Keratinocyte (primary cell): ENCODE measurements around the gene COL4A6. TPM values are rescaled to one million over a fixed set of nuclear protein-coding genes. Genes with fewer than 3 reads are reported as not detected.

Source experiments
- DNase-seq: peaks from one replicate; pipeline ENCODE4 v3.0.0-alpha.2; 2011; ENCODE audit warnings: low read depth, missing footprints, low spot score
- FAIRE-seq: peaks from 2 replicates; lab custom pipeline; 2011; peaks lifted over from hg19 to GRCh38; lab: Jason Lieb, UNC
- H2AFZ ChIP-seq: 2 replicates; pipeline ENCODE4 v1.6.0; 2012; ENCODE audit warnings: low read length, control low read depth, inconsistent platforms; ENCODE audit not compliant: control insufficient read depth
- H3K27ac ChIP-seq: 2 replicates; pipeline ENCODE4 v1.5.1; 2011; ENCODE audit warnings: low read length; ENCODE audit not compliant: control insufficient read depth, insufficient read depth
- H3K27me3 ChIP-seq: 3 replicates; pipeline ENCODE4 v1.6.0; 2011; ENCODE audit warnings: low read length; ENCODE audit not compliant: control insufficient read depth, insufficient read depth; ENCODE audit errors: extremely low read depth
- H3K36me3 ChIP-seq, 2 experiments: 2 replicates in 1 of 2; 3 replicates in 1 of 2; pipeline ENCODE4 v1.5.1; 2011; ENCODE audit warnings: low read length in 2 of 2, mild to moderate bottlenecking in 1 of 2; ENCODE audit not compliant: control insufficient read depth in 2 of 2, insufficient read depth in 2 of 2; ENCODE audit errors: extremely low read depth in 1 of 2
- H3K4me1 ChIP-seq: 3 replicates; pipeline ENCODE4 v1.5.1; 2011; ENCODE audit warnings: low read length; ENCODE audit not compliant: control insufficient read depth, insufficient read depth; ENCODE audit errors: extremely low read depth
- H3K4me2 ChIP-seq: 3 replicates; pipeline ENCODE4 v1.6.0; 2011; ENCODE audit warnings: low read depth, low read length; ENCODE audit not compliant: control insufficient read depth, insufficient read depth; ENCODE audit errors: extremely low read depth
- H3K4me3 ChIP-seq, 3 experiments: fragments of 200-600 bp in 1 of 3; sonication (generic) in 1 of 3; 2 replicates in 2 of 3; 3 replicates in 1 of 3; pipeline ENCODE4 v1.5.1; 2011 to 2016; ENCODE audit warnings: low read length in 3 of 3, mild to moderate bottlenecking in 3 of 3, control low read depth in 2 of 3, inconsistent platforms in 1 of 3, low read depth in 1 of 3, mixed read lengths in 1 of 3, mixed run types in 1 of 3, moderate library complexity in 1 of 3; ENCODE audit not compliant: control insufficient read depth in 2 of 3, insufficient read depth in 2 of 3; ENCODE audit errors: extremely low read depth in 1 of 3
- H3K79me2 ChIP-seq: 2 replicates; pipeline ENCODE4 v1.6.0; 2012; ENCODE audit warnings: low read length; ENCODE audit not compliant: control insufficient read depth, insufficient read depth
- H3K9ac ChIP-seq: 3 replicates; pipeline ENCODE4 v1.6.0; 2011; ENCODE audit warnings: low read length; ENCODE audit not compliant: control insufficient read depth, insufficient read depth; ENCODE audit errors: extremely low read depth
- H3K9me1 ChIP-seq: 3 replicates; pipeline ENCODE4 v1.6.0; 2011; ENCODE audit warnings: low read length; ENCODE audit not compliant: control insufficient read depth, insufficient read depth; ENCODE audit errors: extremely low read depth
- H3K9me3 ChIP-seq: 2 replicates; pipeline ENCODE4 v1.5.1; 2012; ENCODE audit warnings: low read depth, low read length; ENCODE audit not compliant: control insufficient read depth
- H4K20me1 ChIP-seq: 3 replicates; pipeline ENCODE4 v1.6.0; 2011; ENCODE audit warnings: low read length; ENCODE audit not compliant: control insufficient read depth, insufficient read depth; ENCODE audit errors: extremely low read depth
- EZH2 ChIP-seq: IDR thresholded peaks from one replicate; pipeline ENCODE4 v1.6.1; 2012; ENCODE audit warnings: inconsistent platforms, mild to moderate bottlenecking, low read length, moderate library complexity
- dilution Hi-C: fragments of 300-500 bp; cut with MboI; formaldehyde crosslinking; loops from one replicate; pipeline ENCODE4 v1.7.0; 2020; ENCODE audit warnings: low sequenced_read_pairs; ENCODE audit not compliant: extremely low pct_ligation_motif_present
- polyA plus RNA-seq, 5 experiments: library from polyadenylated mRNA; depleted of rRNA in 3 of 5; stranded (reverse) in 3 of 5; stranded (forward) in 1 of 5; unstranded in 1 of 5; fragments of >200 nt; gene quantifications; 1 replicate in 1 of 5; 2 replicates in 3 of 5; 3 replicates in 1 of 5; pipeline versions ENCODE4 v1.2.1 to v1.2.3, GENCODE V29; 2011 to 2012; ENCODE audit warnings: missing spikeins in 2 of 5, low read depth in 1 of 5, low replicate concordance in 1 of 5
- TF ChIP-seq, protein P1 (sequence below), 3 experiments: IDR thresholded peaks in 1 of 3; conservative IDR thresholded peaks in 1 of 3; optimal IDR thresholded peaks in 1 of 3; 2 replicates in 2 of 3; 3 replicates in 1 of 3; pipeline versions ENCODE3 to v1.5.1; 2011; ENCODE audit warnings: low read length in 3 of 3, mild to moderate bottlenecking in 3 of 3, moderate library complexity in 2 of 3, control low read depth in 1 of 3, inconsistent platforms in 1 of 3; ENCODE audit not compliant: insufficient read depth in 2 of 3; ENCODE audit errors: extremely low read depth in 1 of 3

Gene COL4A6
- polyA plus RNA-seq, 1 donor (not counting 4 experiments of a cell fraction or from before 2014, with no cell fraction given), result 18.8 TPM

DNA sequence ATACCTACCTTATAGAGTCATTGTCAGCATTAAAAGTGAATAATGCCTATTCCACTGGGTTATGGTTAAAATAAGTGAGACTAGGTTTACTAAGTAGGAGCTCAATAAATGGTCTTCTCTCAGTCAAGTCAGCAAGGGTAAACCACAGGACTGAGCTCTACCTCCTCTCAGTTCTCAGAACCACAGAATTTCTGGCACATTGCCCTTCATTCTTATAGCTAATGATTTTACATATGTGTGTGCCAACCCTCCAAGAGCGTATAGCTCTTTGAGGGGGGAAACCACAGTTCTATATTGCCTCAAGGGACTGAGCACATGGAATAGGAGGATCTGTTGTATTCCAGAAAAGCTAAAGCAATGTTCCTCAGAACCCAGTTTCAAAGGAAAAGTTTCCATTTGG lies 221.8 kb downstream of the COL4A6 start:
- Histone ChIP-seq H3K79me2 (no peaks in the 10 kb centered on the region), H3K4me1 (no peaks in the 10 kb centered on the region), H3K36me3 (peaks cover 0 to 2% of the 10 kb centered on the region in 2 experiments), H4K20me1 (peaks cover 2% of the 10 kb centered on the region), H3K9me1 (no peaks in the 10 kb centered on the region), H2AFZ (no peak overlapping the region), H3K9me3 (no peaks in the 10 kb centered on the region), H3K27me3 (no peaks in the 10 kb centered on the region), H3K27ac (no peak overlapping the region), H3K4me3 (no peak overlapping the region), H3K4me2 (no peak overlapping the region), H3K9ac (no peak overlapping the region)
- dilution Hi-C loops, result no loop called here
- FAIRE-seq, result no peak
- DNase-seq, result no peak
- no peak for TF ChIP-seq EZH2
- TF ChIP-seq, protein P1, sequence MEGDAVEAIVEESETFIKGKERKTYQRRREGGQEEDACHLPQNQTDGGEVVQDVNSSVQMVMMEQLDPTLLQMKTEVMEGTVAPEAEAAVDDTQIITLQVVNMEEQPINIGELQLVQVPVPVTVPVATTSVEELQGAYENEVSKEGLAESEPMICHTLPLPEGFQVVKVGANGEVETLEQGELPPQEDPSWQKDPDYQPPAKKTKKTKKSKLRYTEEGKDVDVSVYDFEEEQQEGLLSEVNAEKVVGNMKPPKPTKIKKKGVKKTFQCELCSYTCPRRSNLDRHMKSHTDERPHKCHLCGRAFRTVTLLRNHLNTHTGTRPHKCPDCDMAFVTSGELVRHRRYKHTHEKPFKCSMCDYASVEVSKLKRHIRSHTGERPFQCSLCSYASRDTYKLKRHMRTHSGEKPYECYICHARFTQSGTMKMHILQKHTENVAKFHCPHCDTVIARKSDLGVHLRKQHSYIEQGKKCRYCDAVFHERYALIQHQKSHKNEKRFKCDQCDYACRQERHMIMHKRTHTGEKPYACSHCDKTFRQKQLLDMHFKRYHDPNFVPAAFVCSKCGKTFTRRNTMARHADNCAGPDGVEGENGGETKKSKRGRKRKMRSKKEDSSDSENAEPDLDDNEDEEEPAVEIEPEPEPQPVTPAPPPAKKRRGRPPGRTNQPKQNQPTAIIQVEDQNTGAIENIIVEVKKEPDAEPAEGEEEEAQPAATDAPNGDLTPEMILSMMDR (optimal IDR thresholded peaks at IDR 0.05 in 1 of 3, IDR thresholded peaks at IDR 0.05 in 1 of 3, conservative IDR thresholded peaks at IDR 0.05 in 1 of 3; ENCODE audit: extremely low read depth in 1 of 3, insufficient read depth in 2 of 3, low read length in 3 of 3), result no peak

DNA sequence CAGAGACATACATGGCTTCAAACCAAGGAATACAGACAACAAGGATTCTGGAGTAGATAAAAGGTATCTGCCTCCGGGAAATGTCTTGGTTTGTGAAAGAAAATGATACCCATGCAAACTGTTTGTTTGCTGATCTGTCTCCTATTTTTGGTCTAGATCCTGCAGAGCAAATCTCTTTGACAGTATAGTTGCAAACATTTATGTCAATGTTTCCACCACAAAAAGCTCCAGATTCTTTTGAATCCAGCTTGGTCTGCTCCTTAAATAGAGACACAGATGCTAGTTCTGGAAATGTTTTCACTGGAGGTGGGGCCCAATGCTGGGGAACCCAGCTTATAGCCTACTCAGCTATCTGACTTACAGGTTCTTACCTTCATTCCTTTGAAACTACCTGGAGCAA lies 226.9 kb downstream of the COL4A6 start:
- Histone ChIP-seq H3K9me1 (no peaks in the 10 kb centered on the region), H3K4me2 (no peak overlapping the region), H3K27me3 (no peaks in the 10 kb centered on the region), H2AFZ (no peak overlapping the region), H3K79me2 (no peaks in the 10 kb centered on the region), H3K36me3 (peaks cover 0 to 2% of the 10 kb centered on the region in 2 experiments), H3K27ac (no peak overlapping the region), H4K20me1 (peaks cover 2% of the 10 kb centered on the region), H3K4me1 (no peaks in the 10 kb centered on the region), H3K4me3 (no peak overlapping the region), H3K9ac (no peak overlapping the region), H3K9me3 (no peaks in the 10 kb centered on the region)
- FAIRE-seq (no peak), DNase-seq (no peak)
- dilution Hi-C loops, result no loop called here
- TF ChIP-seq, protein P1 (optimal IDR thresholded peaks at IDR 0.05 in 1 of 3, IDR thresholded peaks at IDR 0.05 in 1 of 3, conservative IDR thresholded peaks at IDR 0.05 in 1 of 3; ENCODE audit: extremely low read depth in 1 of 3, insufficient read depth in 2 of 3, low read length in 3 of 3), result no peak
